AG09309 (cell line): Measurements from ENCODE around the gene MTNR1A.
"Not testable (repeated sequence)": the region's sequence is repeated elsewhere in the genome, so short reads cannot be mapped to it uniquely, and the experiment has no call there.

Source experiments
- DNase-seq: peaks from one replicate; pipeline ENCODE4 v3.0.0-alpha.2; 2010; ENCODE audit warnings: low read depth
- H3K4me3 ChIP-seq: 2 replicates; pipeline ENCODE4 v1.5.1; 2011; ENCODE audit warnings: mild to moderate bottlenecking, low read depth, low read length, moderate library complexity; ENCODE audit not compliant: control insufficient read depth
- TF ChIP-seq, protein P1 (sequence below): IDR thresholded peaks from 2 replicates; pipeline ENCODE4 v1.5.1; 2011; ENCODE audit warnings: mild to moderate bottlenecking, low read depth, low read length, inconsistent platforms; ENCODE audit not compliant: insufficient read depth, control insufficient read depth; ENCODE audit errors: missing control alignments

Gene MTNR1A

GRCh38 chr4:186516287-186516686 is 39.1 kb downstream of the MTNR1A start:
- TF ChIP-seq, protein P1, sequence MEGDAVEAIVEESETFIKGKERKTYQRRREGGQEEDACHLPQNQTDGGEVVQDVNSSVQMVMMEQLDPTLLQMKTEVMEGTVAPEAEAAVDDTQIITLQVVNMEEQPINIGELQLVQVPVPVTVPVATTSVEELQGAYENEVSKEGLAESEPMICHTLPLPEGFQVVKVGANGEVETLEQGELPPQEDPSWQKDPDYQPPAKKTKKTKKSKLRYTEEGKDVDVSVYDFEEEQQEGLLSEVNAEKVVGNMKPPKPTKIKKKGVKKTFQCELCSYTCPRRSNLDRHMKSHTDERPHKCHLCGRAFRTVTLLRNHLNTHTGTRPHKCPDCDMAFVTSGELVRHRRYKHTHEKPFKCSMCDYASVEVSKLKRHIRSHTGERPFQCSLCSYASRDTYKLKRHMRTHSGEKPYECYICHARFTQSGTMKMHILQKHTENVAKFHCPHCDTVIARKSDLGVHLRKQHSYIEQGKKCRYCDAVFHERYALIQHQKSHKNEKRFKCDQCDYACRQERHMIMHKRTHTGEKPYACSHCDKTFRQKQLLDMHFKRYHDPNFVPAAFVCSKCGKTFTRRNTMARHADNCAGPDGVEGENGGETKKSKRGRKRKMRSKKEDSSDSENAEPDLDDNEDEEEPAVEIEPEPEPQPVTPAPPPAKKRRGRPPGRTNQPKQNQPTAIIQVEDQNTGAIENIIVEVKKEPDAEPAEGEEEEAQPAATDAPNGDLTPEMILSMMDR = no peak
- no peak for DNase-seq
- H3K4me3 ChIP-seq = no peak overlapping the region

GRCh38 chr4:186514271-186514950 is 41.0 kb downstream of the MTNR1A start:
- no peak overlapping the region for H3K4me3 ChIP-seq
- TF ChIP-seq, protein P1 = no peak
- no peak for DNase-seq

- not testable (repeated sequence) for H3K4me3 ChIP-seq, DNase-seq
Measured at GRCh38 chr4:186504771-186505170, 50.6 kb downstream of the MTNR1A start.

- DNase-seq = no peak
- H3K4me3 ChIP-seq = no peak overlapping the region
- TF ChIP-seq, protein P1 = no peak
Measured at GRCh38 chr4:186502231-186502630, 53.1 kb downstream of the MTNR1A start.

GRCh38 chr4:186501554-186501953 is 53.8 kb downstream of the MTNR1A start:
- no peak for DNase-seq
- no peak overlapping the region for H3K4me3 ChIP-seq
- TF ChIP-seq, protein P1 = no peak

DNA sequence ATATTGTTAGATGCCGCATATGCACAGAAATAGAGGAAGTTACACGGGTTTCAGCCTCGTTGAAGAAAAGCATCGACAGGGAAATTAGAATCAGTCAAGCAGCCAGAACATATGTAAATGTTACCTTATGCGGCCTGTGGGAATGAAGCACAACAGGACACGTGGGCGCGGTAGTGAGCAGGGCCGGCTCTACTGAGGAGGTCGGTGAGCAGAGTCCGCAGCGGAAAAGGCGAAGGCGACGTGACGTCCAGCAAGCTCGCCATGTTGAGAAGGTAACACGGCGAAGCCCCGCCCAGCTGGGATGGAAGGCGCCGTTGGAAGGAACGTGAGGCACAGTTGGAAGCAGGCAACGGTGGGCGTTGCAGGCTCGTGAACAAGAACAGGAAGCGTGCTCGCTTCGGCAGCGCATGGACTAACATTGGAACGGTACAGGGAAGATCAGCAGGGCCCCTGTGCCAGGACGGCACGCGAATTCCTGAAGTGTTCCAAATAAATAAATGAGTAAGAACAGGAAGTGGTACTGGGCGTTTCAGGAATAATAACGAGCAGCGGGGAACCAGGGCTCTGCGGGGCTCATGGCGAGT is 54.6 kb downstream of the MTNR1A start:
- TF ChIP-seq, protein P1 = no peak
- DNase-seq = no peak
- peak overlapping the region; percentile 16 for H3K4me3 ChIP-seq

DNA sequence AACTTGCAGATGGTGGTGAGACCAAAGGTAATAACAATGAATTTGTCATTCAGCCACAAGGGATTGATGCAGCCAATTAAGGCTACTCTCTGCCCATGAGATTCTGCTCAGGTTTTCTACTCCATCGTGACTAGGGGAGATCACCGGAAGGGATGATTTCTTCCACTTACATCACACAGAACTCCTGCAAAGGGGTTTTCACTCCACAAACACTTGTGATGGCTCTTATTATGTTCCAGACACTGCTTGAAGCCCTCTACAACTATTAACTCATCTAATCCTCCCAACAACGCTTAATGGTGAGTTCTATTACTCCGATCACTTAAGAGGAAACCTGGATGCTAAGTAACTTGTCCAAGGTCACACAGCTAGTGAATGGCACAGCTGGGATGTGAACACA is 55.9 kb downstream of the MTNR1A start:
- TF ChIP-seq, protein P1 = no peak
- no peak for DNase-seq
- H3K4me3 ChIP-seq = no peak overlapping the region
